WTC11 (cell line): ENCODE results near the gene BPIFB2. TPM values are rescaled to one million over a fixed set of nuclear protein-coding genes. Genes with fewer than 3 reads are reported as not detected.

ENCODE experiments used
- ATAC-seq: fragments of 200-7000 bp; cut with Tn5 transposase; 2 replicates; pipeline ENCODE4 v1.10.0; 2021; ENCODE audit warnings: mild to moderate bottlenecking, moderate library complexity
- CTCF ChIA-PET: fragments of 300-600 bp; sonication (Branson Sonifier 250); formaldehyde crosslinking; loops from one replicate; lab custom pipeline; 2021; ENCODE audit warnings: antibody characterized with exemption; lab: Charles Lee
- POLR2A ChIA-PET: fragments of 350-600 bp; sonication (Branson Sonifier 250); formaldehyde crosslinking; loops from one replicate; lab custom pipeline; 2021; ENCODE audit warnings: antibody characterized with exemption; lab: Charles Lee
- DNase-seq: peaks from one replicate; pipeline ENCODE4 v3.0.0; 2021; ENCODE audit warnings: low spot score
- H3K27ac Mint-ChIP-seq: 2 replicates; pipeline ENCODE4 v1.8.0; 2021; ENCODE audit warnings: mixed read lengths
- H3K27me3 Mint-ChIP-seq: 2 replicates; pipeline ENCODE4 v1.8.0; 2021; ENCODE audit warnings: low read depth, mild to moderate bottlenecking, moderate library complexity, mixed read lengths
- H3K36me3 Mint-ChIP-seq: 2 replicates; pipeline ENCODE4 v1.8.0; 2021; ENCODE audit warnings: mixed read lengths
- H3K4me1 Mint-ChIP-seq: 2 replicates; pipeline ENCODE4 v1.8.0; 2022; ENCODE audit warnings: mixed read lengths
- H3K4me3 Mint-ChIP-seq: 2 replicates; pipeline ENCODE4 v1.8.0; 2021; ENCODE audit warnings: mild to moderate bottlenecking, moderate library complexity, mixed read lengths
- H3K9me3 Mint-ChIP-seq: 2 replicates; pipeline ENCODE4 v1.8.0; 2021; ENCODE audit warnings: mixed read lengths
- ATF2 ChIP-seq: sonication (generic); formaldehyde crosslinking; IDR thresholded peaks from 2 replicates; pipeline ENCODE4 v1.8.1; 2022; ENCODE audit warnings: low read depth, missing genetic modification reagents, borderline replicate concordance
- CBFB ChIP-seq: sonication (generic); formaldehyde crosslinking; IDR thresholded peaks from 2 replicates; pipeline ENCODE4 v1.8.1; 2022; ENCODE audit warnings: mild to moderate bottlenecking, low read depth, missing genetic modification reagents
- E2F4 ChIP-seq: sonication (generic); formaldehyde crosslinking; IDR thresholded peaks from 2 replicates; pipeline ENCODE4 v1.8.1; 2022; ENCODE audit warnings: low read depth, mild to moderate bottlenecking, moderate library complexity, missing genetic modification reagents, borderline replicate concordance
- E2F5 ChIP-seq: sonication (generic); formaldehyde crosslinking; IDR thresholded peaks from 2 replicates; pipeline ENCODE4 v1.8.1; 2022; ENCODE audit warnings: mild to moderate bottlenecking, moderate library complexity, missing genetic modification reagents
- HMGA2 ChIP-seq: fragments of 250-450 bp; sonication (Bioruptor Pico); IDR thresholded peaks from 2 replicates; pipeline ENCODE4 v1.4.0; 2021; ENCODE audit warnings: mild to moderate bottlenecking, moderate library complexity
- JUN ChIP-seq: sonication (generic); formaldehyde crosslinking; IDR thresholded peaks from 2 replicates; pipeline ENCODE4 v1.8.0; 2023; ENCODE audit warnings: mild to moderate bottlenecking, missing genetic modification reagents
- KAT7 ChIP-seq: sonication (generic); formaldehyde crosslinking; IDR thresholded peaks from 2 replicates; pipeline ENCODE4 v1.8.1; 2023; ENCODE audit warnings: missing genetic modification reagents, mild to moderate bottlenecking, borderline replicate concordance
- NFATC4 ChIP-seq: fragments of 250-450 bp; sonication (Bioruptor Pico); IDR thresholded peaks from 2 replicates; pipeline ENCODE4 v1.9.0; 2021; ENCODE audit warnings: mild to moderate bottlenecking
- NFYB ChIP-seq: sonication (generic); formaldehyde crosslinking; conservative IDR thresholded peaks from 2 replicates; pipeline ENCODE4 v1.8.0; 2022; ENCODE audit warnings: low read depth, missing genetic modification reagents
- NR2C2 ChIP-seq: sonication (generic); formaldehyde crosslinking; IDR thresholded peaks from 2 replicates; pipeline ENCODE4 v1.8.0; 2022; ENCODE audit warnings: mild to moderate bottlenecking, missing genetic modification reagents
- NR3C1 ChIP-seq: sonication (generic); formaldehyde crosslinking; conservative IDR thresholded peaks from 2 replicates; pipeline ENCODE4 v1.8.1; 2023; ENCODE audit warnings: low read depth, mild to moderate bottlenecking, missing genetic modification reagents
- OVOL2 ChIP-seq: fragments of 250-450 bp; sonication (Bioruptor Pico); IDR thresholded peaks from 2 replicates; pipeline ENCODE4 v1.9.0; 2021; ENCODE audit warnings: mild to moderate bottlenecking, borderline replicate concordance
- RORB ChIP-seq: fragments of 250-450 bp; sonication (Bioruptor Pico); IDR thresholded peaks from 2 replicates; pipeline ENCODE4 v1.9.0; 2021; ENCODE audit warnings: mild to moderate bottlenecking
- SMAD3 ChIP-seq: sonication (generic); formaldehyde crosslinking; IDR thresholded peaks from 2 replicates; pipeline ENCODE4 v1.8.0; 2022; ENCODE audit warnings: missing genetic modification reagents, mild to moderate bottlenecking, borderline replicate concordance
- ZNF121 ChIP-seq: sonication (generic); formaldehyde crosslinking; IDR thresholded peaks from 2 replicates; pipeline ENCODE4 v1.8.0; 2023; ENCODE audit warnings: missing genetic modification reagents
- ZNF671 ChIP-seq: fragments of 250-450 bp; sonication (Bioruptor Pico); IDR thresholded peaks from 2 replicates; pipeline ENCODE4 v1.8.0; 2021; ENCODE audit warnings: mild to moderate bottlenecking
- total RNA-seq: library from RNA; stranded (reverse); gene quantifications from 3 replicates; pipeline ENCODE4 v1.2.3, GENCODE V29; 2021
- TF ChIP-seq, protein P1 (sequence below): sonication (generic); formaldehyde crosslinking; IDR thresholded peaks from 2 replicates; pipeline ENCODE4 v1.8.1; 2023; ENCODE audit warnings: mild to moderate bottlenecking, missing genetic modification reagents
- TF ChIP-seq, protein P2 (sequence below): sonication (generic); formaldehyde crosslinking; IDR thresholded peaks from 2 replicates; pipeline ENCODE4 v1.8.1; 2023; ENCODE audit warnings: mild to moderate bottlenecking, missing genetic modification reagents, moderate library complexity
- TF ChIP-seq, protein P3 (sequence below): fragments of 250-450 bp; sonication (Bioruptor Pico); IDR thresholded peaks from 2 replicates; pipeline ENCODE4 v1.8.0; 2021; ENCODE audit warnings: mild to moderate bottlenecking
- TF ChIP-seq, protein P4 (sequence below): sonication (generic); formaldehyde crosslinking; IDR thresholded peaks from 2 replicates; pipeline ENCODE4 v1.8.1; 2023; ENCODE audit warnings: mild to moderate bottlenecking, moderate library complexity, missing genetic modification reagents
- TF ChIP-seq, protein P5 (sequence below): sonication (generic); formaldehyde crosslinking; IDR thresholded peaks from 2 replicates; pipeline ENCODE4 v1.8.0; 2023; ENCODE audit warnings: missing genetic modification reagents
- TF ChIP-seq, protein P6 (sequence below): sonication (generic); formaldehyde crosslinking; IDR thresholded peaks from 2 replicates; pipeline ENCODE4 v1.8.0; 2022; ENCODE audit warnings: mild to moderate bottlenecking, missing genetic modification reagents

Gene BPIFB2
- total RNA-seq, 1 experiment from 2014 or later = 0.09 TPM

GRCh38 chr20:32999603-33000250 lies 7.8 kb upstream of the BPIFB2 start:
- no peaks in the 10 kb centered on the region for H3K27me3 Mint-ChIP-seq
- no peaks in the 10 kb centered on the region for H3K9me3 Mint-ChIP-seq
- TF ChIP-seq E2F5 (CRISPR knock-in tag) (no peak), NR2C2 (CRISPR knock-in tag) (no peak), ZNF671 (no peak), E2F4 (CRISPR knock-in tag) (no peak), NR3C1 (CRISPR knock-in tag) (no peak), ZNF121 (CRISPR knock-in tag) (no peak), NFATC4 (CRISPR knock-in tag) (no peak), SMAD3 (CRISPR knock-in tag) (no peak), OVOL2 (CRISPR knock-in tag) (no peak)
- TF ChIP-seq, protein P1, sequence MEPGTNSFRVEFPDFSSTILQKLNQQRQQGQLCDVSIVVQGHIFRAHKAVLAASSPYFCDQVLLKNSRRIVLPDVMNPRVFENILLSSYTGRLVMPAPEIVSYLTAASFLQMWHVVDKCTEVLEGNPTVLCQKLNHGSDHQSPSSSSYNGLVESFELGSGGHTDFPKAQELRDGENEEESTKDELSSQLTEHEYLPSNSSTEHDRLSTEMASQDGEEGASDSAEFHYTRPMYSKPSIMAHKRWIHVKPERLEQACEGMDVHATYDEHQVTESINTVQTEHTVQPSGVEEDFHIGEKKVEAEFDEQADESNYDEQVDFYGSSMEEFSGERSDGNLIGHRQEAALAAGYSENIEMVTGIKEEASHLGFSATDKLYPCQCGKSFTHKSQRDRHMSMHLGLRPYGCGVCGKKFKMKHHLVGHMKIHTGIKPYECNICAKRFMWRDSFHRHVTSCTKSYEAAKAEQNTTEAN (CRISPR knock-in tag) = no peak
- TF ChIP-seq, protein P2, sequence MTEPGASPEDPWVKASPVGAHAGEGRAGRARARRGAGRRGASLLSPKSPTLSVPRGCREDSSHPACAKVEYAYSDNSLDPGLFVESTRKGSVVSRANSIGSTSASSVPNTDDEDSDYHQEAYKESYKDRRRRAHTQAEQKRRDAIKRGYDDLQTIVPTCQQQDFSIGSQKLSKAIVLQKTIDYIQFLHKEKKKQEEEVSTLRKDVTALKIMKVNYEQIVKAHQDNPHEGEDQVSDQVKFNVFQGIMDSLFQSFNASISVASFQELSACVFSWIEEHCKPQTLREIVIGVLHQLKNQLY (CRISPR knock-in tag) = no peak
- TF ChIP-seq, protein P3, sequence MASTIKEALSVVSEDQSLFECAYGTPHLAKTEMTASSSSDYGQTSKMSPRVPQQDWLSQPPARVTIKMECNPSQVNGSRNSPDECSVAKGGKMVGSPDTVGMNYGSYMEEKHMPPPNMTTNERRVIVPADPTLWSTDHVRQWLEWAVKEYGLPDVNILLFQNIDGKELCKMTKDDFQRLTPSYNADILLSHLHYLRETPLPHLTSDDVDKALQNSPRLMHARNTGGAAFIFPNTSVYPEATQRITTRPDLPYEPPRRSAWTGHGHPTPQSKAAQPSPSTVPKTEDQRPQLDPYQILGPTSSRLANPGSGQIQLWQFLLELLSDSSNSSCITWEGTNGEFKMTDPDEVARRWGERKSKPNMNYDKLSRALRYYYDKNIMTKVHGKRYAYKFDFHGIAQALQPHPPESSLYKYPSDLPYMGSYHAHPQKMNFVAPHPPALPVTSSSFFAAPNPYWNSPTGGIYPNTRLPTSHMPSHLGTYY (CRISPR knock-in tag) = no peak
- H3K27ac Mint-ChIP-seq = no peak overlapping the region
- H3K36me3 Mint-ChIP-seq = no peaks in the 10 kb centered on the region
- H3K4me3 Mint-ChIP-seq = no peak overlapping the region
- CTCF ChIA-PET = interaction anchor here (1.2 to 1.6 kb wide), 2 partner anchors 96 to 98 kb away, joined by 5 to 6 read pairs; no protein-coding TSS in a partner anchor
- ATAC-seq (no peak), DNase-seq (no peak)
- H3K4me1 Mint-ChIP-seq = no peaks in the 10 kb centered on the region
- POLR2A ChIA-PET = no interaction called here

DNA sequence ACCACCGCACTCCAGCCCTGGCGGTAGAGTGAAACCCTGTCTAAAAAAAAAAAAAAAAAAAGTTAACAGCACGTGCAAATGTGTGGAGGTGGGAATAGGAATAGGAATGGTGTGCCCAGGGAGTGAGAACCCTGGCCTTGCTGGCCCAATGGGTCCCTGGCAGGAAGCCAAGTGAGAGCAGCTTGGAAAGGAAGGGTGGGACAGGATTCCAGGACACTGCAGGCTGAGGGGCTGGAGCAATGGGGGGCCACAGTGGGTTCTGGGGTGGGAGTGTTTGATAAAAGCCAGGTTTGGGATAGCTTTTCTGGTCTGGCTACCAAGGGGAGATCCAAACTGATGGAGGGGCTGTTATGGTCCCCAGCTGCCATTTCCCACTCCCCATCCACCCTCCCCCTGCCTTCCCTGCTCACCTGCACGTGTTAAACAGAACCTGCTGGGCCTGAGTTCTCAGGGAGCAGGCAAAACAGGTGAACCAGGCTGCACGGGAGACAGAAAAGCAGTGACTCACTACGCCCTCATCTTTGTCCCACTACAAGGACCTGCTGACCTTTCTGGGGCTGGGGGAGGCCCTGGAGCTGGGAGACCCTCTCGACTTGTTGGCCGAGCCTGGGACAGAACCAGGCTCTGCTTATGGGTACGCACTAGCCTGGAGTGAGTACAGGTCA lies 6.6 kb upstream of the BPIFB2 start:
- ATAC-seq (no peak), DNase-seq (no peak)
- Mint-ChIP-seq H3K27me3 (no peaks in the 10 kb centered on the region), H3K4me3 (no peak overlapping the region), H3K27ac (no peak overlapping the region), H3K9me3 (peaks cover 6% of the 10 kb centered on the region), H3K4me1 (no peaks in the 10 kb centered on the region), H3K36me3 (no peaks in the 10 kb centered on the region; the same call in 1 of the 2 replicates)
- POLR2A ChIA-PET = no interaction called here
- CTCF ChIA-PET = no interaction called here
- TF ChIP-seq KAT7 (no peak), CBFB (CRISPR knock-in tag) (no peak), NFYB (no peak), ATF2 (CRISPR knock-in tag) (no peak), RORB (CRISPR knock-in tag) (no peak), HMGA2 (CRISPR knock-in tag) (no peak), JUN (no peak), ZNF121 (CRISPR knock-in tag) (no peak)
- TF ChIP-seq, protein P4, sequence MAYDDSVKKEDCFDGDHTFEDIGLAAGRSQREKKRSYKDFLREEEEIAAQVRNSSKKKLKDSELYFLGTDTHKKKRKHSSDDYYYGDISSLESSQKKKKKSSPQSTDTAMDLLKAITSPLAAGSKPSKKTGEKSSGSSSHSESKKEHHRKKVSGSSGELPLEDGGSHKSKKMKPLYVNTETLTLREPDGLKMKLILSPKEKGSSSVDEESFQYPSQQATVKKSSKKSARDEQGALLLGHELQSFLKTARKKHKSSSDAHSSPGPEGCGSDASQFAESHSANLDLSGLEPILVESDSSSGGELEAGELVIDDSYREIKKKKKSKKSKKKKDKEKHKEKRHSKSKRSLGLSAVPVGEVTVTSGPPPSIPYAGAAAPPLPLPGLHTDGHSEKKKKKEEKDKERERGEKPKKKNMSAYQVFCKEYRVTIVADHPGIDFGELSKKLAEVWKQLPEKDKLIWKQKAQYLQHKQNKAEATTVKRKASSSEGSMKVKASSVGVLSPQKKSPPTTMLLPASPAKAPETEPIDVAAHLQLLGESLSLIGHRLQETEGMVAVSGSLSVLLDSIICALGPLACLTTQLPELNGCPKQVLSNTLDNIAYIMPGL (CRISPR knock-in tag) = no peak
- TF ChIP-seq, protein P5, sequence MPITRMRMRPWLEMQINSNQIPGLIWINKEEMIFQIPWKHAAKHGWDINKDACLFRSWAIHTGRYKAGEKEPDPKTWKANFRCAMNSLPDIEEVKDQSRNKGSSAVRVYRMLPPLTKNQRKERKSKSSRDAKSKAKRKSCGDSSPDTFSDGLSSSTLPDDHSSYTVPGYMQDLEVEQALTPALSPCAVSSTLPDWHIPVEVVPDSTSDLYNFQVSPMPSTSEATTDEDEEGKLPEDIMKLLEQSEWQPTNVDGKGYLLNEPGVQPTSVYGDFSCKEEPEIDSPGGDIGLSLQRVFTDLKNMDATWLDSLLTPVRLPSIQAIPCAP (CRISPR knock-in tag) = no peak
- TF ChIP-seq, protein P6, sequence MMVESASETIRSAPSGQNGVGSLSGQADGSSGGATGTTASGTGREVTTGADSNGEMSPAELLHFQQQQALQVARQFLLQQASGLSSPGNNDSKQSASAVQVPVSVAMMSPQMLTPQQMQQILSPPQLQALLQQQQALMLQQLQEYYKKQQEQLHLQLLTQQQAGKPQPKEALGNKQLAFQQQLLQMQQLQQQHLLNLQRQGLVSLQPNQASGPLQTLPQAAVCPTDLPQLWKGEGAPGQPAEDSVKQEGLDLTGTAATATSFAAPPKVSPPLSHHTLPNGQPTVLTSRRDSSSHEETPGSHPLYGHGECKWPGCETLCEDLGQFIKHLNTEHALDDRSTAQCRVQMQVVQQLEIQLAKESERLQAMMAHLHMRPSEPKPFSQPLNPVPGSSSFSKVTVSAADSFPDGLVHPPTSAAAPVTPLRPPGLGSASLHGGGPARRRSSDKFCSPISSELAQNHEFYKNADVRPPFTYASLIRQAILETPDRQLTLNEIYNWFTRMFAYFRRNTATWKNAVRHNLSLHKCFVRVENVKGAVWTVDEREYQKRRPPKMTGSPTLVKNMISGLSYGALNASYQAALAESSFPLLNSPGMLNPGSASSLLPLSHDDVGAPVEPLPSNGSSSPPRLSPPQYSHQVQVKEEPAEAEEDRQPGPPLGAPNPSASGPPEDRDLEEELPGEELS (CRISPR knock-in tag) = no peak
